ENCODE measurements around the gene PSMC4. TPM values are rescaled to one million over a fixed set of nuclear protein-coding genes. Genes with fewer than 3 reads are reported as not detected.
"Not testable (repeated sequence)": the region's sequence is repeated elsewhere in the genome, so short reads cannot be mapped to it uniquely, and the experiment has no call there.

PSMC4 gene
- total RNA-seq, 8 experiments from 2014 or later = 86.5 to 155 (median 127) TPM

DNA sequence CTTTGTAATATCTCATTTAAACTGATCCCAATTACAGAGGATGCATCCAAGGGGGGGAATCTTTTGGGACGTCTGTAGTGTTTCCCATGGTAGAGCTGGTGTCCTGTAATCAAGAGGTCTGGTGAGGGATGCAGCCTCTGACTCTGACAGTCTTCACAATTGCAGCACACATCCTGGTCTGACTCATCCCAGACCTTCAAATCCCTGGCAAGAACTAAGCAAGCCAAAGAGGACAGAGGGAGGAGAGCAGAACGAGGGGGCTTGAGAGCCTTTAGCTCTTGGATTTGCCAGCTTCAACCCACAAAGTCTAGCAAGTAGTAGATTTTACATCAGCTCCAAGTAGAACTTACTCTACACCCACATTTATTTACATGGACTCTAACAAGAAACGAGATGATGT, 19.3 kb upstream of the PSMC4 start:
- WGBS, 10 experiments = 4 to 86% (median 58%) methylated on average over 1 to 3 of the region's 3 CpGs; no CpG with 5 or more reads in 3 of the 10 experiments
- Histone ChIP-seq H3K4me1 (replicated peaks in 1 of 2) (no peaks in the 10 kb centered on the region), H3K27ac (no peak overlapping the region), H3K4me3 (no peak overlapping the region)
- ATAC-seq (replicated peaks in 6 of 8) = peak in 2 of 8 experiments; percentile 21 to 82
- in situ Hi-C loops (cut with MboI; ENCODE audit: low pct_unique_long_range_greater_than_20kb in 2 of 9, low sequenced_read_pairs in 9 of 9, unreplicated experiment in 9 of 9) = loop anchor here in 3 of 9 experiments (25.0 kb wide), 2 partner anchors 139 to 164 kb away; partner anchors contain the start of gene LEUTX (in 2 of the 3)

DNA sequence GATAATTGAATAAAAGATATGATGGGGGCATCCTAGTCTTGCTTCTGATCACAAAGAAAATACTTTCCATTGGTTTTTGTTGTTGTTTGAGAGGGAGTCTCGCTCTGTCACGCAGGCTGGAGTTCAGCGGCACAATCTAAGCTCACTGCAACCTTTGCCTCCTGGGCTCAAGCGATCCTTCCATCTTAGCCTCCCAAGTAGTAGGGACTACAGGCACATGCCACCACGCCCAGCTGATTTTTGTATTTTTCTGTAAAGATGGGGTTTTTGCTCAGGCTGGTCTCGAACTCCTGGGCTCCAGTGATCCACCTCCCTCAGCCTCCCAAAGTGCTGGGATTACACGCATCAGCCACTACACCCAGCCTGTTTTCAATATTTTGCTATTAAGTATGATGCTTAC, 17.1 kb upstream of the PSMC4 start:
- no peaks in the 10 kb centered on the region for H3K4me1 ChIP-seq (replicated peaks in 1 of 2)
- 20 to 100% (median 78%) methylated on average over 1 to 7 of the region's 7 CpGs for WGBS, 10 experiments
- no peak overlapping the region for H3K27ac ChIP-seq
- no peak overlapping the region for H3K4me3 ChIP-seq
- in situ Hi-C loops (cut with MboI; ENCODE audit: low pct_unique_long_range_greater_than_20kb in 2 of 9, low sequenced_read_pairs in 9 of 9, unreplicated experiment in 9 of 9) = loop anchor here in 3 of 9 experiments (25.0 kb wide), 2 partner anchors 142 to 167 kb away; partner anchors contain the start of gene LEUTX (in 2 of the 3)
- no peak for ATAC-seq (replicated peaks in 6 of 8)

DNA sequence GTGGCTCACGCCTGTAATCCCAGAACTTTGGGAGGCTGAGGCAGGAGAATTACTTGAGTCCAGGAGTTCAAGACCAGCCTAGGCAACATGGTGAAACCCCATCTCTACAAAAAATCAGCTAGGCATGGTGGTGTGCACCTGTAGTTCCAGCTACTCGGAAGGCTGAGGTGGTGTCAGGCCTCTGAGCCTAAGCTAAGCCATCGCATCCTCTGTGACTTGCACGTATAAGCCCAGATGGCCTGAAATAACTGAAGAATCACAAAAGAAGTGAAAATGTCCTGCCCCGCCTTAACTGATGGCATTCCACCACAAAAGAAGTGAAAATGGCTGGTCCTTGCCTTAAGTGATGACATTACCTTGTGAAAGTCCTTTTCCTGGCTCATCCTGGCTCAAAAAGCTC, 13.1 kb upstream of the PSMC4 start:
- not testable (repeated sequence) for ATAC-seq (replicated peaks in 6 of 8); H3K27ac ChIP-seq; H3K4me3 ChIP-seq; H3K4me1 ChIP-seq (replicated peaks in 1 of 2)
- 80 to 100% (median 82%) methylated on average over 1 to 4 of the region's 5 CpGs; no CpG with 5 or more reads in 2 of the 10 experiments for WGBS, 10 experiments
- in situ Hi-C loops (cut with MboI; ENCODE audit: low pct_unique_long_range_greater_than_20kb in 2 of 9, low sequenced_read_pairs in 9 of 9, unreplicated experiment in 9 of 9) = loop anchor here in 3 of 9 experiments (25.0 kb wide), 2 partner anchors 146 to 171 kb away; partner anchors contain the start of gene LEUTX (in 2 of the 3)

GRCh38 chr19:39958942-39959341, 12.0 kb upstream of the PSMC4 start:
- 40 to 100% (median 88%) methylated on average over 1 to 3 of the region's 3 CpGs; no CpG with 5 or more reads in 3 of the 10 experiments for WGBS, 10 experiments
- H3K27ac ChIP-seq; ATAC-seq (replicated peaks in 6 of 8); H3K4me1 ChIP-seq (replicated peaks in 1 of 2); H3K4me3 ChIP-seq: not testable (repeated sequence)
- in situ Hi-C loops (cut with MboI; ENCODE audit: low pct_unique_long_range_greater_than_20kb in 2 of 9, low sequenced_read_pairs in 9 of 9, unreplicated experiment in 9 of 9) = loop anchor here in 3 of 9 experiments (25.0 kb wide), 2 partner anchors 147 to 172 kb away; partner anchors contain the start of gene LEUTX (in 2 of the 3)

- not testable (repeated sequence) for H3K4me1 ChIP-seq (replicated peaks in 1 of 2); H3K4me3 ChIP-seq; ATAC-seq (replicated peaks in 6 of 8); H3K27ac ChIP-seq
- in situ Hi-C loops (cut with MboI; ENCODE audit: low pct_unique_long_range_greater_than_20kb in 2 of 9, low sequenced_read_pairs in 9 of 9, unreplicated experiment in 9 of 9) = loop anchor here in 3 of 9 experiments (25.0 kb wide), 2 partner anchors 147 to 172 kb away; partner anchors contain the start of gene LEUTX (in 2 of the 3)
- 39 to 95% (median 89%) methylated on average over 2 to 8 of the region's 13 CpGs; no CpG with 5 or more reads in 2 of the 10 experiments for WGBS, 10 experiments
These were observed 11.6 kb upstream of the PSMC4 start for GRCh38 chr19:39959407-39959806.

GRCh38 chr19:39963898-39964297, 7.1 kb upstream of the PSMC4 start:
- WGBS, 10 experiments = 68 to 100% (median 85%) methylated on average over 2 to 3 of the region's 3 CpGs
- H3K27ac ChIP-seq = no peak overlapping the region
- H3K4me3 ChIP-seq = no peak overlapping the region
- no peak for ATAC-seq (replicated peaks in 6 of 8)
- H3K4me1 ChIP-seq (replicated peaks in 1 of 2) = no peaks in the 10 kb centered on the region
- in situ Hi-C loops (cut with MboI; ENCODE audit: low pct_unique_long_range_greater_than_20kb in 2 of 9, low sequenced_read_pairs in 9 of 9, unreplicated experiment in 9 of 9) = loop anchor here in 3 of 9 experiments (25.0 kb wide), 2 partner anchors 152 to 177 kb away; partner anchors contain the start of gene LEUTX (in 2 of the 3)

DNA sequence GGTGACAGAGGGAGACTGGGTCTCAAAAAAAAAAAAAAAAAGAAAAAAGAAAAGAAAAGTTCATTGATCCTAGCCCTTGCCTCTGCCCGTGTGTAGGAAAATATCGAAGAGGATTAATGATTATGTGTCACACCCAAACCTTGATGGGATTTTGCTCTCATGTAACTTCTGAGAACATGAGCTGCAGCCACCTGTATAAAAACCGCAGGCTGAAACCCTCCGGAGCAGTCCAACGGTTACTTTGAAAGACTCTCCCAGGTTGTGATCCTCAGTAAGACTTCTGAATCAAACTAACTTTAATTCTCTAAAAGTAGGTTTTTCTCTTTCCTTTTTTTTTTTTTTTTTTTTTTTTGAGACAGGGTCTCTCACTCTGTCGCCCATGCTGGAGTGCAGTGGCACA, 4.3 kb upstream of the PSMC4 start:
- 74 to 100% (median 89%) methylated on average over 1 to 6 of the region's 6 CpGs for WGBS, 10 experiments
- in situ Hi-C loops (cut with MboI; ENCODE audit: low pct_unique_long_range_greater_than_20kb in 2 of 9, low sequenced_read_pairs in 9 of 9, unreplicated experiment in 9 of 9) = loop anchor here in 3 of 9 experiments (25.0 kb wide), 2 partner anchors 154 to 179 kb away; partner anchors contain the start of gene LEUTX (in 2 of the 3)
- Histone ChIP-seq H3K4me3 (no peak overlapping the region), H3K4me1 (replicated peaks in 1 of 2) (peaks cover 5 to 7% of the 10 kb centered on the region in 2 donors), H3K27ac (no peak overlapping the region)
- ATAC-seq (replicated peaks in 6 of 8) = no peak

GRCh38 chr19:39967561-39967960, 3.4 kb upstream of the PSMC4 start:
- Histone ChIP-seq H3K27ac (no peak overlapping the region), H3K4me1 (replicated peaks in 1 of 2) (peaks cover 10 to 11% of the 10 kb centered on the region in 2 donors), H3K4me3 (no peak overlapping the region)
- 60 to 91% (median 84%) methylated on average over 4 to 9 of the region's 9 CpGs; no CpG with 5 or more reads in 2 of the 10 experiments for WGBS, 10 experiments
- in situ Hi-C loops (cut with MboI; ENCODE audit: low pct_unique_long_range_greater_than_20kb in 2 of 9, low sequenced_read_pairs in 9 of 9, unreplicated experiment in 9 of 9) = loop anchor here in 3 of 9 experiments (25.0 kb wide), 2 partner anchors 155 to 180 kb away; partner anchors contain the start of gene LEUTX (in 2 of the 3)
- no peak for ATAC-seq (replicated peaks in 6 of 8)

GRCh38 chr19:39968789-39969188, 2.2 kb upstream of the PSMC4 start:
- in situ Hi-C loops (cut with MboI; ENCODE audit: low pct_unique_long_range_greater_than_20kb in 2 of 9, low sequenced_read_pairs in 9 of 9, unreplicated experiment in 9 of 9) = loop anchor here in 3 of 9 experiments (25.0 kb wide), 2 partner anchors 156 to 181 kb away; partner anchors contain the start of gene LEUTX (in 2 of the 3)
- ATAC-seq (replicated peaks in 6 of 8) = no peak
- WGBS, 10 experiments = 90 to 100% (median 100%) methylated on average over 1 to 11 of the region's 15 CpGs; no CpG with 5 or more reads in 5 of the 10 experiments
- peaks cover 10 to 11% of the 10 kb centered on the region in 2 donors for H3K4me1 ChIP-seq (replicated peaks in 1 of 2)
- no peak overlapping the region for H3K27ac ChIP-seq
- H3K4me3 ChIP-seq = no peak overlapping the region

- Histone ChIP-seq H3K4me1 (replicated peaks in 1 of 2) (peaks cover 10 to 11% of the 10 kb centered on the region in 2 donors), H3K4me3 (no peak overlapping the region), H3K27ac (no peak overlapping the region)
- whole genome bisulfite sequencing, 10 experiments = 50 to 100% (median 93%) methylated on average over 1 to 6 of the region's 6 CpGs; no CpG with 5 or more reads in 2 of the 10 experiments
- in situ Hi-C loops (cut with MboI; ENCODE audit: low pct_unique_long_range_greater_than_20kb in 2 of 9, low sequenced_read_pairs in 9 of 9, unreplicated experiment in 9 of 9) = loop anchor here in 3 of 9 experiments (25.0 kb wide), 2 partner anchors 157 to 182 kb away; partner anchors contain the start of gene LEUTX (in 2 of the 3)
- peak in 1 of 8 experiments; percentile 1 for ATAC-seq (replicated peaks in 6 of 8)
These were observed 1.7 kb upstream of the PSMC4 start for GRCh38 chr19:39969266-39969665.

- Histone ChIP-seq H3K4me1 (replicated peaks in 1 of 2) (peaks cover 10 to 11% of the 10 kb centered on the region in 2 donors), H3K4me3 (peak overlapping the region; percentile 69 to 91 (median 88)), H3K27ac (peak overlapping the region; percentile 54 to 82)
- in situ Hi-C loops (cut with MboI; ENCODE audit: low pct_unique_long_range_greater_than_20kb in 2 of 9, low sequenced_read_pairs in 9 of 9, unreplicated experiment in 9 of 9) = loop anchor here in 3 of 9 experiments (25.0 kb wide), 2 partner anchors 158 to 183 kb away; partner anchors contain the start of gene LEUTX (in 2 of the 3)
- WGBS, 10 experiments = 0 to 93% (median 86%) methylated on average over 1 to 6 of the region's 13 CpGs; no CpG with 5 or more reads in 3 of the 10 experiments
- no peak for ATAC-seq (replicated peaks in 6 of 8)
These were observed 1.1 kb upstream of the PSMC4 start for GRCh38 chr19:39969681-39970424.

GRCh38 chr19:39970425-39970674, 615 bp upstream of the PSMC4 start:
- in situ Hi-C loops (cut with MboI; ENCODE audit: low pct_unique_long_range_greater_than_20kb in 2 of 9, low sequenced_read_pairs in 9 of 9, unreplicated experiment in 9 of 9) = loop anchor here in 3 of 9 experiments (25.0 kb wide), 2 partner anchors 158 to 183 kb away; partner anchors contain the start of gene LEUTX (in 2 of the 3)
- Histone ChIP-seq H3K4me3 (peak overlapping the region; percentile 69 to 91 (median 88)), H3K4me1 (replicated peaks in 1 of 2) (peaks cover 10 to 11% of the 10 kb centered on the region in 2 donors), H3K27ac (peak overlapping the region; percentile 54 to 82)
- ATAC-seq (replicated peaks in 6 of 8) = no peak
- WGBS, 10 experiments = 0 to 20% (median 8%) methylated on average over 1 to 7 of the region's 11 CpGs; no CpG with 5 or more reads in 6 of the 10 experiments

All from motor neuron (in vitro differentiated cells).